HG02884 (cell line): ENCODE data around the gene RUBCN.
"Not testable (repeated sequence)": the region's sequence is repeated elsewhere in the genome, so short reads cannot be mapped to it uniquely, and the experiment has no call there.

ENCODE experiments used
- ATAC-seq: cut with Tn5 transposase; IDR thresholded peaks from one replicate; pipeline ENCODE4 v1.9.1; 2021; ENCODE audit warnings: mild to moderate bottlenecking, moderate library complexity; ENCODE audit not compliant: unreplicated experiment

Gene RUBCN

GRCh38 chr3:197686899-197687298 lies 49.8 kb downstream of the RUBCN start:
- ATAC-seq = no peak

GRCh38 chr3:197685546-197685945 lies 51.2 kb downstream of the RUBCN start:
- ATAC-seq = no peak

GRCh38 chr3:197683191-197683590 lies 53.5 kb downstream of the RUBCN start:
- no peak for ATAC-seq

- no peak for ATAC-seq
Observed at GRCh38 chr3:197682713-197683112, 54.0 kb downstream of the RUBCN start.

GRCh38 chr3:197680955-197681521 lies 55.7 kb downstream of the RUBCN start:
- no peak for ATAC-seq

DNA sequence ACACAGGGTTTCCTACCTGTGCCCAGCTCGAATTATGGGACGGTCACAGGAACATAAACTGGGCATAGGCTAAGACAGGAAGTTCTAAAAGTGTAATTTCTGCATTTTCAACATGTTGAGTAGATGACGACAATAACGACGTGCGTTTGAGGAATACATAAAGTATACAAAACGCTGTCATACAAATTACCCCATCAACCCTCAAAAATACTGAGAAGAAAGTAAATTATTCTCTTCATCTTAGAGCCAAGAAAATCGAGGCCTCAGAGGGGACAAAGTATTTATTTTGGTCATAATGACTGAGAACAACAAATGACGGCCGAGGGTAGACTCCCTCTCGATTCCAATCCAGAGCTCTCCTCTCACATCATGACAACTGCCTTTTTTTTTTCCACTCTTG lies 60.8 kb downstream of the RUBCN start:
- ATAC-seq = no peak

GRCh38 chr3:197675563-197675860 lies 61.2 kb downstream of the RUBCN start:
- no peak for ATAC-seq

- ATAC-seq = no peak
Observed at GRCh38 chr3:197674741-197675562, 61.8 kb downstream of the RUBCN start.

GRCh38 chr3:197673170-197673569 lies 63.5 kb downstream of the RUBCN start:
- no peak for ATAC-seq

DNA sequence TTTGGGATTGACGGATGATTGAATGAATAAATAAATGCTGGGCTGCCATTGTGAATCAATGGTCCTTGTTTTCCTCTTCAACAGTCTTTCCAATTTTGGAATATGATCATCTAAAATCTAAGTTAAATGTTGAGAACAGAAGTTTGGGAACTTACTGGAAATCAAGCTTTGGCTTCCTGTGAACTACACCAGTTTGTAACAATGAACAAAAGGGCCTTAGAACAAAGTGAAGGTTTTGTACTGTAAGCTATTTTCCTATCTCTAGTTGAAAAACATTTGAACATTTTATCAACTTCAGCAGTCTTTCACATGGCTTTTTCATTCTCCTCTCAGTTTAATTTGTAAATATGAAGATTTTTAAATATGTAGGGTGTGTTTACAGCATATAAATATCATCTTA lies 66.3 kb downstream of the RUBCN start:
- no peak for ATAC-seq

DNA sequence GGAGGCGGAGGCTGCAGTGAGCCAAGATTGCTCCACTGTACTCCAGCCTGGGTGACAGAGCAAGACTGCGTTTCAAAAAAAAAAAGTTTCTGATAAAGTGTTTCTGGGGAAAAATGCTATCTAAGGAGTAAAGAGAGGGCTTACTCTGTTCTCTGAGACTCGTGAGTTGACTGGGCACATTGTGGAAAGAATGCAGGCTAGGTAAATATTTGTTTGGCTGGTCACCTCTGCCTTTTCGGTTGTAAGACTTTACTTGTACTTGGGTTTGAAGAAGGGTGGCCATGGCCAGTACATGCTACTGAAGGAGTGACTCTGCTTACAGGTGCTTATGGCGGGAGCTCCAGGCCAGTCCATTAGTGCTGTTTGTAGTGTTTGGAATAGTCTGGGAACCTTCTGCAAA lies 68.7 kb downstream of the RUBCN start:
- no peak for ATAC-seq

- ATAC-seq = not testable (repeated sequence)
Observed at GRCh38 chr3:197667293-197667692, 69.4 kb downstream of the RUBCN start.

DNA sequence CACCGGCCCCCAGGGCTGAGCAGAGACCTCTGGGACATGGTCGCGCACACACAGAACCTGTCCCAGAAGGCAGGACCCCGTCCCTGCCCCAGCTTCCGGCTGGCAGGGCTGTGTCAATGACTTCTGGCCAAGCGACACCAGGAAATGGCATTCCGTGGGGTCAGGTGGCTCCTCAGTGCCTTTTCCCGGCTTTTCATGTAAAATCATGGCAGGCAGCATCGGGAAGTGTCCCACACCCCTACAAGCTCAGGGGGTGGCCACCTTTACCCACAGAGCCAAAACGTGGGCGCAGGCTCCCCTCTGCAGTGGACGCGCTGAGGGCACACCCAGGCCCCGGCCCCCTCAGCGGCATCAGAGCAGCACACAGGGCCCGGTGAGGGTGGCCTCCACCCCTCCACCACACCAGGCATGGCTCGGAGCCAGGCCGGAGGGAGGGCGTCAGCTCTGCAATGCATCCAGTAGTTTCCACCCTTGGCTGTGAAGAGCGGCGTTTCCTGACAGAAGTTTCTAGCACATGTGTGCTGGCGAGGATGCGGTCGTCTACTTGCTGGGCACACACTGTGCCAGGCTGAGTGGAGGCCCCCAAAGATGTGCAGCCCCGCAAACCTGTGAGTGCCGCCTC lies 70.4 kb downstream of the RUBCN start:
- not testable (repeated sequence) for ATAC-seq

DNA sequence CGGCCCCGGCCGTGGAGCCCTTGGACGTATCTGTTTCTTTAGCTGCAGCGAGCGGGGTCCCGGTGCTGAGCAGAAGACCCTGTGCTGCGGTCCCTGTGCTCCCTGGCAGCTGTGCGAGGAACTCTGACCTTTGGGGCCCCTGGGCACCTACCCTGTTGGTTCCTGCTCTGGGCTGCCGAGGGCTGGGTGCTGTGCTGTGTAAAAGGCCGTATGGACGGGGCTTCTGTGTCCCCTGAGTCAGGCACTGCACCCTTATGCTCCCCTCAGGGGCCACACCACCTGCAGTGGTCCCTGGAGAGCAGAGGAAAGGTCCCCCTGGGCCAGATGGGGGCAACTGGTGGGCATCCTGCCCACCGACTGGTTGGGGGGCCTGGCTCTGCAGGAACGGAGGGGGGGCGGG lies 71.2 kb downstream of the RUBCN start:
- ATAC-seq = peak; percentile 8

DNA sequence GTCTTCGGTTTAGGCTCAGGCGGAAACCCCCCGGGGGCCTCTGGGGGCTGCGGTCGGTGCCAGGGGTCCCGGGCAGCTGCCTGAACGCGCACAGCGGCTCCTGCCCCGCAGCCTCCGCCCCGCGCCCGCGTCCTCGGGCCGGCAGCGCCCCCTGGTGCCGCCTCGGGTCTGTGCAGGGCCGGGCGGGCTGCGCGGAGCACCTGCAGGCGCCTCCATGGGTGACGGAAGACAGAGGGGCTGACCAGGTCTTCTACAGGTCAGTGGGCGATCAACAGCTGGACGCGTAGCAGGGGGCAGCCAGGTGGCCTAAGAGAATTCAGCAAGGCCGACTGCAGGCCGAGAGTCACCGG lies 71.6 kb downstream of the RUBCN start:
- peak; percentile 79 for ATAC-seq

- ATAC-seq = peak; percentile 44
Observed at GRCh38 chr3:197664414-197665141, 72.1 kb downstream of the RUBCN start.

DNA sequence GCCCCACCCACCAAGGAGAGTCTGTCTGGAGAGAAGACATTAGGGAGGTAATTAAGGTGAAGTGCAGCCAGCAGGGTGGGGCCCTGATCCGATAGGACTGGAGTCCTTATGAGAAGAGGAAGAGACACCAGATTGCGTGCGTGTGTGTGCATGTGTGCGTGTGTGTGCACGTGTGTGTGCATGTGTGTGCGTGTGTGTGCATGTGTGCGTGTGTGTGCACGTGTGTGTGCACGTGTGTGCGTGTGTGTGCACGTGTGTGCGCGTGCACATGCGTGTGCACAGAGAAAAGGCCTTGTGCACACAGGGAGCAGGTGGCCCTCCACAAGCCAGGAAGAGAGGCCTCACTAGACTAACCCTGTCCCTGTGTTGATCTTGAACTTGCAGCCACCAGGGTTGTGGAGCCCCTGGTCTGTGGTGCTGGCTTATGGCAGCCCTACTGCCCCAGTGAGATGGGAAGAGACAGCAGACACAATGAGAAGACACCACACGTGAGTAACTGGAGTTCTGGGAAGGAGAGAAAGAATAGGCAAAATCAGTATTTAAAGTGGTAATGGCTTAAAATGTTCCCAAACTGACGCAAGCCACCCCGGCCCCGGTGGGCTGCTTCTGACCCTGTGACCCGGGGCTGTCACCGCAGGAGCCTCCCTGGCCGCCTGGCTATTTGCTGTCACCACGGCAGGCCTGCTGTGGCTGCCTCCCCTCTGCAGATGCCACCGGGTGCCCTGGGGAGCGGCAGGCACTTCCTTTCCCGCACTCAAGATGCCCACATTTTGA lies 73.2 kb downstream of the RUBCN start:
- ATAC-seq = not testable (repeated sequence)

DNA sequence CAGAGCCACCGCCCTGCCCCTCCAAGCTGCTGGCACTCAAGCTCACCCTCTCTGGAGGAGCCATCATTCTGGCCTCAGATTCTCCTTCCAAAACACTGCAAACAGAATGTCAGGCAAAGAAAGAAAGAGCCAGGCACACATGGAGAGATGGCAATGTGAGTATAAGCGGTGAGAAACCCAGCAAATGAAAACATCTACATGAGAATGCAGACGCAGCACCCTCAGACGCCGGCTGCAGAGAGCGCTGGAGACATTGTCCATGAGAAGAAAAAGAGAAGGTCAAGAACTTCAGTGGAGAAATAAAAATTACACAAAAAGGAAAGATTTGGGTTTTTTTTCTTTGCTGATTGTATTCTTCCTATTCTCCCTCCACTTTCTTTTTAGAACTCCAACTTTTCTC lies 74.4 kb downstream of the RUBCN start:
- not testable (repeated sequence) for ATAC-seq

- ATAC-seq = not testable (repeated sequence)
Observed at GRCh38 chr3:197661874-197662273, 74.8 kb downstream of the RUBCN start.

GRCh38 chr3:197661234-197661834 lies 75.4 kb downstream of the RUBCN start:
- not testable (repeated sequence) for ATAC-seq

- not testable (repeated sequence) for ATAC-seq
Observed at GRCh38 chr3:197659701-197660100, 77.0 kb downstream of the RUBCN start.
